Measurements from ENCODE around the gene PCOLCE2. TPM values are rescaled to one million over a fixed set of nuclear protein-coding genes. Genes with fewer than 3 reads are reported as not detected.

Gene PCOLCE2
- polyA plus RNA-seq, 1 donor (not counting 4 experiments of a cell fraction or from before 2014, with no cell fraction given) = 2.4 TPM

GRCh38 chr3:142787719-142788118 lies 101.2 kb downstream of the PCOLCE2 start:
- TF ChIP-seq EZH2 (IDR thresholded peaks at IDR 0.05; ENCODE audit: low read length) (no peak), CTCF (optimal IDR thresholded peaks at IDR 0.05 in 1 of 3, IDR thresholded peaks at IDR 0.05 in 1 of 3, conservative IDR thresholded peaks at IDR 0.05 in 1 of 3; ENCODE audit: extremely low read depth in 1 of 3, insufficient read depth in 2 of 3, low read length in 3 of 3) (no peak)
- no peak for DNase-seq (ENCODE audit: low read depth, low spot score)
- no peak overlapping the region for H3K4me2 ChIP-seq (ENCODE audit: control insufficient read depth, extremely low read depth, insufficient read depth, low read depth, low read length)
- no peaks in the 10 kb centered on the region for H3K4me1 ChIP-seq (ENCODE audit: control insufficient read depth, extremely low read depth, insufficient read depth, low read length)
- no peak overlapping the region for H3K27ac ChIP-seq (ENCODE audit: control insufficient read depth, insufficient read depth, low read length)
- no peaks in the 10 kb centered on the region for H4K20me1 ChIP-seq (ENCODE audit: control insufficient read depth, extremely low read depth, insufficient read depth, low read length)
- dilution Hi-C loops (cut with MboI; ENCODE audit: extremely low pct_ligation_motif_present, low sequenced_read_pairs) = no loop called here
- H3K9me1 ChIP-seq (ENCODE audit: control insufficient read depth, extremely low read depth, insufficient read depth, low read length) = no peaks in the 10 kb centered on the region
- H3K4me3 ChIP-seq (ENCODE audit: control insufficient read depth in 2 of 3, extremely low read depth in 1 of 3, insufficient read depth in 2 of 3, low read depth in 1 of 3, low read length in 3 of 3) = no peak overlapping the region
- no peaks in the 10 kb centered on the region for H3K27me3 ChIP-seq (ENCODE audit: control insufficient read depth, extremely low read depth, insufficient read depth, low read length)
- H3K36me3 ChIP-seq (ENCODE audit: control insufficient read depth in 2 of 2, extremely low read depth in 1 of 2, insufficient read depth in 2 of 2, low read length in 2 of 2) = no peaks in the 10 kb centered on the region
- no peaks in the 10 kb centered on the region for H3K79me2 ChIP-seq (ENCODE audit: control insufficient read depth, insufficient read depth, low read length)
- H3K9ac ChIP-seq (ENCODE audit: control insufficient read depth, extremely low read depth, insufficient read depth, low read length) = no peak overlapping the region
- no peak for FAIRE-seq
- no peak overlapping the region for H2AFZ ChIP-seq (ENCODE audit: control insufficient read depth, low read length)
- H3K9me3 ChIP-seq (ENCODE audit: control insufficient read depth, low read depth, low read length) = no peaks in the 10 kb centered on the region

- H3K9ac ChIP-seq (ENCODE audit: control insufficient read depth, extremely low read depth, insufficient read depth, low read length) = no peak overlapping the region
- DNase-seq (ENCODE audit: low read depth, low spot score) = no peak
- H3K27me3 ChIP-seq (ENCODE audit: control insufficient read depth, extremely low read depth, insufficient read depth, low read length) = no peaks in the 10 kb centered on the region
- dilution Hi-C loops (cut with MboI; ENCODE audit: extremely low pct_ligation_motif_present, low sequenced_read_pairs) = no loop called here
- H3K27ac ChIP-seq (ENCODE audit: control insufficient read depth, insufficient read depth, low read length) = no peak overlapping the region
- no peak for FAIRE-seq
- H3K9me1 ChIP-seq (ENCODE audit: control insufficient read depth, extremely low read depth, insufficient read depth, low read length) = no peaks in the 10 kb centered on the region
- H3K36me3 ChIP-seq (ENCODE audit: control insufficient read depth in 2 of 2, extremely low read depth in 1 of 2, insufficient read depth in 2 of 2, low read length in 2 of 2) = no peaks in the 10 kb centered on the region
- H4K20me1 ChIP-seq (ENCODE audit: control insufficient read depth, extremely low read depth, insufficient read depth, low read length) = no peaks in the 10 kb centered on the region
- H3K4me3 ChIP-seq (ENCODE audit: control insufficient read depth in 2 of 3, extremely low read depth in 1 of 3, insufficient read depth in 2 of 3, low read depth in 1 of 3, low read length in 3 of 3) = no peak overlapping the region
- H3K79me2 ChIP-seq (ENCODE audit: control insufficient read depth, insufficient read depth, low read length) = no peaks in the 10 kb centered on the region
- no peaks in the 10 kb centered on the region for H3K9me3 ChIP-seq (ENCODE audit: control insufficient read depth, low read depth, low read length)
- H3K4me1 ChIP-seq (ENCODE audit: control insufficient read depth, extremely low read depth, insufficient read depth, low read length) = no peaks in the 10 kb centered on the region
- H3K4me2 ChIP-seq (ENCODE audit: control insufficient read depth, extremely low read depth, insufficient read depth, low read depth, low read length) = no peak overlapping the region
- no peak overlapping the region for H2AFZ ChIP-seq (ENCODE audit: control insufficient read depth, low read length)
- TF ChIP-seq EZH2 (IDR thresholded peaks at IDR 0.05; ENCODE audit: low read length) = no peak
- no peak for TF ChIP-seq CTCF (optimal IDR thresholded peaks at IDR 0.05 in 1 of 3, IDR thresholded peaks at IDR 0.05 in 1 of 3, conservative IDR thresholded peaks at IDR 0.05 in 1 of 3; ENCODE audit: extremely low read depth in 1 of 3, insufficient read depth in 2 of 3, low read length in 3 of 3)
Measured at GRCh38 chr3:142785996-142786395, 102.9 kb downstream of the PCOLCE2 start.
